Brain microvascular endothelial cell (primary cell): ENCODE results near the gene SPNS2.

Experiments
- DNase-seq: peaks from one replicate; pipeline ENCODE4 v3.0.0-alpha.2; 2020
- H3K27ac ChIP-seq: fragments of 250-450 bp; sonication (Bioruptor Pico); 2 replicates; pipeline ENCODE4 v1.5.1; 2020; ENCODE audit warnings: mild to moderate bottlenecking, moderate library complexity
- H3K27me3 ChIP-seq: fragments of 250-450 bp; sonication (Bioruptor Pico); replicated peaks from 2 replicates; pipeline ENCODE4 v1.5.1; 2020; ENCODE audit warnings: mild to moderate bottlenecking
- H3K36me3 ChIP-seq: fragments of 250-450 bp; sonication (Bioruptor Pico); replicated peaks from 2 replicates; pipeline ENCODE4 v1.5.1; 2020; ENCODE audit warnings: mild to moderate bottlenecking
- H3K4me3 ChIP-seq: 2 replicates; pipeline ENCODE4 v1.5.1; 2011; ENCODE audit warnings: low read depth, mild to moderate bottlenecking, control low read depth, low read length, moderate library complexity
- CTCF ChIP-seq: IDR thresholded peaks from 2 replicates; pipeline ENCODE4 v1.5.1; 2011; ENCODE audit warnings: low read depth, mild to moderate bottlenecking, moderate library complexity, low read length, control low read depth, inconsistent platforms; ENCODE audit errors: missing control alignments
- in situ Hi-C: cut with HindIII; loops from 2 replicates; pipeline ENCODE4 v1.10.0; 2017; ENCODE audit warnings: low sequenced_read_pairs, low pct_ligation_motif_present

SPNS2 gene

GRCh38 chr17:4566785-4567184, 68.1 kb downstream of the SPNS2 start:
- in situ Hi-C loops: no loop called here
- TF ChIP-seq CTCF: peak; percentile 87
- H3K27ac ChIP-seq: no peak overlapping the region
- H3K27me3 ChIP-seq: no peaks in the 10 kb centered on the region
- no peak overlapping the region for H3K4me3 ChIP-seq
- H3K36me3 ChIP-seq: no peaks in the 10 kb centered on the region
- DNase-seq: peak; percentile 32

- Histone ChIP-seq H3K4me3 (no peak overlapping the region), H3K27me3 (no peaks in the 10 kb centered on the region), H3K27ac (no peak overlapping the region), H3K36me3 (no peaks in the 10 kb centered on the region)
- in situ Hi-C loops: no loop called here
- DNase-seq: no peak
- no peak for TF ChIP-seq CTCF
Observed at GRCh38 chr17:4569591-4569990, 70.9 kb downstream of the SPNS2 start.

- Histone ChIP-seq H3K27ac (no peak overlapping the region), H3K4me3 (no peak overlapping the region), H3K36me3 (no peaks in the 10 kb centered on the region), H3K27me3 (no peaks in the 10 kb centered on the region)
- no peak for DNase-seq
- in situ Hi-C loops: no loop called here
- no peak for TF ChIP-seq CTCF
Observed at GRCh38 chr17:4572131-4572530, 73.5 kb downstream of the SPNS2 start.

- Histone ChIP-seq H3K36me3 (no peaks in the 10 kb centered on the region), H3K4me3 (no peak overlapping the region), H3K27me3 (no peaks in the 10 kb centered on the region), H3K27ac (no peak overlapping the region)
- DNase-seq: no peak
- no peak for TF ChIP-seq CTCF
- in situ Hi-C loops: no loop called here
Observed at GRCh38 chr17:4573115-4573514, 74.4 kb downstream of the SPNS2 start.

GRCh38 chr17:4573669-4574068, 75.0 kb downstream of the SPNS2 start:
- Histone ChIP-seq H3K4me3 (no peak overlapping the region), H3K27ac (no peak overlapping the region), H3K36me3 (no peaks in the 10 kb centered on the region), H3K27me3 (no peaks in the 10 kb centered on the region)
- no peak for DNase-seq
- no peak for TF ChIP-seq CTCF
- in situ Hi-C loops: no loop called here

- in situ Hi-C loops: no loop called here
Observed at GRCh38 chr17:4574448-4575045, 75.9 kb downstream of the SPNS2 start.

More at GRCh38 chr17:4574448-4575045, 75.9 kb downstream of the SPNS2 start:
- Histone ChIP-seq H3K27ac (no peak overlapping the region), H3K27me3 (no peaks in the 10 kb centered on the region), H3K4me3 (no peak overlapping the region), H3K36me3 (no peaks in the 10 kb centered on the region)
- no peak for TF ChIP-seq CTCF
- no peak for DNase-seq
